NCI-H1417 treated with DMSO at 0.1 percent for 48 hours (cell line): ENCODE data around the gene ARF6.

Experiments
- DNase-seq: peaks from one replicate; lab custom pipeline; 2025; lab: John Stamatoyannopoulos, UW

Gene ARF6

DNA sequence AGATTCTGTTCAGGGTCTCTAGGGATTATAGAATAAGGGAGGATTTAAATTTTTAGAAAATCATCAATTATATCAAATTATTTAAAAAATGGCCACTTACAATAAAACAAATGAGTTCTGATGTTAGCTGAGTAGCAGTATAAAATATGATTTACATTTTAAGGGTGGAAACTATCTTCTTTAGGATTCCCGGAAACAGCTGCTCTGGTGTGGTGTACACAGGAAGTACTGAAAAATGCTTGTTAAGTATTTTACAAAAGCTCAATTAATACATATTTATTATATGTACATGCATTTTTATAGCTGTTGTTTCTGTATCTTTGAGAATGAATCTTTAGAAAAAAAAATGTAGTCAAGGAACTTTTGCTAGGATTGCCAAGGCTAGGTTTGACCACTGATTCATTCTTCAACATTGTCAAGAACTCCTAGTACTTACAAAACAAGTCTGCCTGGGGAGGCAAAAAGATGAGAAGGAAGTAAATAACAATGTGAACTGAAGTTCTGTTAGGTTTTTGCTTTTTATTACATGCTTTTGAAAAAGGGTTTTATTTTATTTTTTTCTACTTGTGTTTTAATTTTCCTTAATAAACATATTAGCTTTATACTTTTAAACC, 48.0 kb downstream of the ARF6 start:
- no peak for DNase-seq

DNA sequence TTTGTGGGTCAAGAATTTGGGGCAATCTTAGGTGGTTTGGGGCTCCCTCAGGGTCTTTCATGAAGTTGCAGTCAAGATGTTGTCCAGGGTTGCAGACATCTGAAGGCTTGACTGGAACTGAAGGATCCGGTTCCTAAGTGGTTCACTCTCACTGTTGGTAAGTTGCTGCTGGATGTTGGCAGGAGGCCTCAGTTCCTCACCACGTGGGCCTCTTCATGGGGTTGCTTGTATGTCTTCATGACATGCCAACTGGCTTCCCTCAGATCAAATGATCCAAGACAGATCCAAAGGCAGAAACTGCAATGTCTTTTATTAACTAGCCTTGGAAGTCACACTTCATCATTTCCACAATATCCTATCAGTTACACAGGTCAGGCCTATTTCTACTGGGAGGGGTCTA, 49.2 kb downstream of the ARF6 start:
- DNase-seq: no peak

DNA sequence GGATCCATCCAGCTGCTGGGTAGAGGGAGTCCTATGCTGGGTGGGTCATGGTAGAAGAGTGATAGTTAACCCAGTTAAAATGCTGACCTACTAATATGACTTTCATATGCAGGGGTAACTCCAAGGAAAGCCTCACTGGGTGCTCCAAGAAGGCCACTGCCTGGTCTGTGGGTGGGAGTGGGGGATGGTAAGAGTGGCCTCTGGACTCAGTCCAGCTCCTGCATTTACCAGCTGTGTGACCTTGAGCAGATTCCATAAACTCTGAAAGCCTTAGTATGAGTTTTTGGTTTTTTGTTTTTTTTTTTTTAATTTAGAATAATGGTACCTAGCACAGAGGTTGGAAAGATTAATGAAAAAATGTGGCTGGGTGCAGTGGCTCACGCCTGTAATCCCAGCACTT, 51.6 kb downstream of the ARF6 start:
- DNase-seq: no peak

DNA sequence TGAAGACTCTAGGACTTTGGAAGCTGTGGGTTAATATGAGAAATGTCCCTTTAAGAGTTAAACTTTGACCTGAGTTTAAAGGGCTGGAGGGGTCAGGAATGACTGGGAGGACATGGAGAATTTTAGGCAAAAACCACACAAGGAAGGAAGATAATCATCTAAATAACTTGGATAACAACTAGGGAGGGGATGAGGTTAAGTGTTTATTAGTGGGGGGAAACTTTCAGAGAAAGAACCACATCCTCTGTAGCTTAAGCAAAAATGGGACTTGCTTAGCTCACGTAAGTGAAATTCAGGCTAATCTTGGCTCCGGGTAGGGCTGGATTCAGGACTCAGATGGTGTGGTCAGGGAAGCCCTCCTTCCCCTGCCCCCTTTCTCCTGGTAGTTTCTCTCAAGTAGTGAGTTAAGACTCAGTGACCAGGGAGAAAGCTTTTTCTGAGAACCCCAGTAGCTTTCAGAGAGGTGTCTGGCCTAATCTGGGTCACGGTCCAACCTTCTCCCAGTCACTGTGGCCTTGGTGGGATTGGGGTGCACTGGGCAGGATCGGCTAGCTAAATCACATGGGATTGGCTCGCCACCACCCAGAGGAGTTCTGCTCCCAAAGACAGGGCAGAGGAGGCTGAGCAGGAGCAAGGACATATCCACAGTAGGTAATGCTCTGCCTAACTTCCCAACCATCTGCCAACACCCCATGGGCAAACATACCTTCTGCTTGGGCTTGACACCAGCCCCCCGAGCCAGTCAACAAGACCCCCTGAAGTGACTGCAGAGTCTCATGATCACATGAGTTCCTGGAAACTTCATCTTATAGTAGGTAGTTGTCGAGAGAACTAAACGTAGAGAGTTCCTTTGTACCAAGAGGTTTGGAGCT, 52.8 kb downstream of the ARF6 start:
- DNase-seq: no peak
